Testis (tissue), 3 donors: Measurements from ENCODE around the gene UBE2Z. TPM values are rescaled to one million over a fixed set of nuclear protein-coding genes. Genes with fewer than 3 reads are reported as not detected.
A peak's percentile ranks its signal among the peaks of the same experiment; 100 is the strongest.
"Not testable (repeated sequence)": the region's sequence is repeated elsewhere in the genome, so short reads cannot be mapped to it uniquely, and the experiment has no call there.

ENCODE experiments used
- DNase-seq: peaks from one replicate; pipeline ENCODE4 v3.0.0-alpha.2; 2019
- H3K27ac ChIP-seq, 2 donors: fragments of 200-600 bp; sonication (generic); one replicate each; pipeline ENCODE4 v1.5.1; 2019
- H3K27me3 ChIP-seq: fragments of 200-600 bp; sonication (generic); one replicate; pipeline ENCODE4 v1.5.1; 2019
- H3K36me3 ChIP-seq: fragments of 200-600 bp; sonication (generic); one replicate; pipeline ENCODE4 v1.5.1; 2017; ENCODE audit warnings: low read depth; ENCODE audit errors: missing control alignments
- H3K4me1 ChIP-seq: fragments of 200-600 bp; sonication (generic); one replicate; pipeline ENCODE4 v1.5.1; 2019
- H3K4me3 ChIP-seq, 2 donors: fragments of 200-600 bp; sonication (generic); one replicate each; pipeline ENCODE4 v1.5.1; 2017 to 2019
- H3K9me3 ChIP-seq: fragments of 200-600 bp; sonication (generic); one replicate; pipeline ENCODE4 v1.5.1; 2017
- CTCF ChIP-seq, 3 experiments: fragments of 450-650 bp in 2 of 3; fragments of 200-600 bp in 1 of 3; sonication (generic) in 1 of 3; IDR thresholded peaks; one replicate each; pipeline ENCODE4 v1.5.1; 2016 to 2019; ENCODE audit warnings: antibody characterized with exemption in 3 of 3, mild to moderate bottlenecking in 2 of 3, moderate library complexity in 1 of 3
- POLR2A ChIP-seq: fragments of 450-650 bp; IDR thresholded peaks from one replicate; pipeline ENCODE4 v1.6.1; 2017; ENCODE audit warnings: antibody characterized with exemption, mild to moderate bottlenecking, moderate library complexity
- WGBS, 2 donors: methylation state at CpG; one replicate each; pipeline ENCODE4 v1.1.5; 2018; 5-methylcytosine and 5-hydroxymethylcytosine counted together
- intact Hi-C: fragments of 100-400 bp; cut with DNase I; formaldehyde crosslinking; loops from one replicate; pipeline ENCODE4 v1.15.1; 2023; ENCODE audit warnings: low total_unique reads
- polyA plus RNA-seq: library from polyadenylated mRNA; stranded (reverse); fragments of 350-450 nt; fragmentation: Illumina TruSeq; extraction: RNeasy Lipid Tissue Mini Kit (QIAGEN cat#74804); gene quantifications from one replicate; pipeline ENCODE4 v1.2.3, GENCODE V29; 2014; ENCODE audit warnings: low read depth, low replicate concordance; ENCODE audit not compliant: insufficient read depth
- total RNA-seq, 2 donors: library from RNA; depleted of rRNA; stranded (reverse); fragments of >200 nt; gene quantifications; one replicate each; pipeline ENCODE4 v1.2.3, GENCODE V29; 2016

Gene UBE2Z
- total and polyA plus RNA-seq, 3 donors from 2014 or later, result 74.6 to 107 (median 82.3) TPM

GRCh38 chr17:48869821-48870318, 38.3 kb upstream of the UBE2Z start:
- 79 to 81% methylated on average over 6 of the region's 6 CpGs for WGBS, 2 donors
- TF ChIP-seq CTCF (IDR thresholded peaks at IDR 0.05), result no peak
- TF ChIP-seq POLR2A, result no peak
- Histone ChIP-seq H3K9me3 (no peaks in the 10 kb centered on the region), H3K27me3 (no peaks in the 10 kb centered on the region), H3K36me3 (no peaks in the 10 kb centered on the region), H3K27ac (peak overlapping the region in 1 of 2 donors; percentile 39), H3K4me3 (no peak overlapping the region), H3K4me1 (peaks cover 27% of the 10 kb centered on the region)
- intact Hi-C loops, result loop anchor here (10.0 kb wide), 1 partner anchor 45 kb away; no protein-coding TSS in a partner anchor
- DNase-seq, result no peak

- Histone ChIP-seq H3K27ac (peak overlapping the region; percentile 8 to 69), H3K9me3 (no peaks in the 10 kb centered on the region), H3K27me3 (no peaks in the 10 kb centered on the region), H3K4me1 (peaks cover 27% of the 10 kb centered on the region), H3K4me3 (no peak overlapping the region), H3K36me3 (no peaks in the 10 kb centered on the region)
- 55 to 57% methylated on average over 4 of the region's 4 CpGs for WGBS, 2 donors
- TF ChIP-seq CTCF (IDR thresholded peaks at IDR 0.05) (no peak), POLR2A (no peak)
- intact Hi-C loops, result loop anchor here (10.0 kb wide), 1 partner anchor 46 kb away; no protein-coding TSS in a partner anchor
- no peak for DNase-seq
Observed at GRCh38 chr17:48871035-48871550, 37.1 kb upstream of the UBE2Z start.

GRCh38 chr17:48871551-48872351, 36.5 kb upstream of the UBE2Z start:
- peak; percentile 45 for DNase-seq
- intact Hi-C loops, result loop anchor here (10.0 kb wide), 1 partner anchor 47 kb away; no protein-coding TSS in a partner anchor
- H3K36me3 ChIP-seq, result no peaks in the 10 kb centered on the region
- WGBS, 2 donors, result 47 to 58% methylated on average over 11 of the region's 11 CpGs
- H3K4me1 ChIP-seq, result peaks cover 27% of the 10 kb centered on the region
- H3K9me3 ChIP-seq, result no peaks in the 10 kb centered on the region
- TF ChIP-seq CTCF (IDR thresholded peaks at IDR 0.05) (no peak), POLR2A (no peak)
- H3K27ac ChIP-seq, result peak overlapping the region; percentile 34 to 69
- no peak overlapping the region for H3K4me3 ChIP-seq
- H3K27me3 ChIP-seq, result no peaks in the 10 kb centered on the region

- peaks cover 27% of the 10 kb centered on the region for H3K4me1 ChIP-seq
- DNase-seq, H3K9me3 ChIP-seq, H3K4me3 ChIP-seq, H3K36me3 ChIP-seq, H3K27me3 ChIP-seq: not testable (repeated sequence)
- intact Hi-C loops, result loop anchor here (10.0 kb wide), 1 partner anchor 48 kb away; no protein-coding TSS in a partner anchor
- WGBS, 2 donors, result 79 to 89% methylated on average over 3 of the region's 3 CpGs
- H3K27ac ChIP-seq, result peak overlapping the region; percentile 34 to 69
Observed at GRCh38 chr17:48872409-48872808, 35.8 kb upstream of the UBE2Z start.

- Histone ChIP-seq H3K4me3 (no peak overlapping the region), H3K4me1 (peaks cover 27% of the 10 kb centered on the region), H3K27me3 (no peaks in the 10 kb centered on the region), H3K36me3 (no peaks in the 10 kb centered on the region), H3K27ac (peak overlapping the region in 1 of 2 donors; percentile 57), H3K9me3 (no peaks in the 10 kb centered on the region)
- intact Hi-C loops, result loop anchor here (10.0 kb wide), 1 partner anchor 48 kb away; no protein-coding TSS in a partner anchor
- DNase-seq, result no peak
- 33 to 44% methylated on average over 1 of the region's 1 CpG for WGBS, 2 donors
- no peak for TF ChIP-seq POLR2A
- no peak for TF ChIP-seq CTCF (IDR thresholded peaks at IDR 0.05)
Observed at GRCh38 chr17:48873209-48873608, 35.0 kb upstream of the UBE2Z start.
